HG02623 (cell line): Measurements from ENCODE around the gene ATM.
"Not testable (repeated sequence)": the region's sequence is repeated elsewhere in the genome, so short reads cannot be mapped to it uniquely, and the experiment has no call there.

ENCODE experiments used
- ATAC-seq: cut with Tn5 transposase; IDR thresholded peaks from one replicate; pipeline ENCODE4 v1.9.1; 2021; ENCODE audit warnings: moderate library complexity; ENCODE audit not compliant: unreplicated experiment

Gene ATM

DNA sequence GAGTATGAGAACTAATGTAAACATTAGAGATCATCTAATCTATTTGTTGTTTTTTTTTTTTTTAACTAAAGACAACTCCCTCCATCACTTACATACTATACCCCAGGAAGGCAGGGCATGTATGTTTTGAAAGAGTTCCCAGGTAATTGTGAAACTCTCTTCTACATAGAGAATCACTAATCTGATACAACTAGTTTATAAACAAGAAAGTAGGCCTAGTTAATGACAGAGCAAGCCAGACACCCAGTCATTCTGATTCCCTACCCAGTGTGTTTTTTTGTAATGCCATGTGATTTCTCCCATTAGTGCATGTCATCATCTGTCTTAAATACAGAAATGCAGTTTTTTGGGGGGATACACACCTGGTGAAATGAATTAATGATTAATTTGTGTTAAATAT is 123.6 kb downstream of the ATM start:
- ATAC-seq: no peak

DNA sequence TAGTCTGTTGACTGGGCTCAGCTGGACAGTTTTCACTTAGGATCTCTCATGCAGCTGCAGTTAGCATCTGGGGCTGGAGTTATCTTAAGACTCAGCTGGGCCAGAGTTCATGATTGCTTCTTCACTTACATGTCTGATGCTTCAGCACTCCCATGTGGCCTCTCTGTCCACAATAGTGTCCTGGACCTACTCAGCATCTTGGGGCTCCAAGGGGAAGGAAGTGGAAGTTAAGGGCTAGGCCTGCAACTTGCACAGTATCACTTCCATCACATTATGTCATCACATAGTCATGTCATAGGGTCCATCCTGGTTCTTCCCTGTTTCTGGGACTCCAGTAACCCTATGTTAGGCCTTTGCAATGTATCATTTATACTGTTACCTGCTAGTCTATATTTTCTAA is 128.6 kb downstream of the ATM start:
- ATAC-seq: no peak

DNA sequence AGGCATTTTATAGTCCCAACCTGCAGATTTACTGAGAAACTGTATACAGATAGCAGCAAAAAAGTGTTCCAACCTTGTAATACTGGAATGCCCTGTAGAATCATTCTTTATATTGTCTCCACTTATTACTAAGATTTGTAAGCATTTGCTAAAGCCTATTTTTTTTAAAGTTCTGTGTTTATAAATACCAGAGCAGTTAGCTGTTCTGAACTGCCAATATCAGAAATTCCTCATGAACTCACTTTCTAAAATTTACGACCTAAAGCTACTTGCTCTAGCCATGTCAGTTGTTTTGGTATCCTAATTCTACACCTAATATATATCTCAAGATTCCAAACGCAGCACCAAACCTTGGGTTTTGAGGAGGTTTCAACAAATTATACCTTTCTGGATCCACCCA is 141.3 kb downstream of the ATM start:
- ATAC-seq: no peak

DNA sequence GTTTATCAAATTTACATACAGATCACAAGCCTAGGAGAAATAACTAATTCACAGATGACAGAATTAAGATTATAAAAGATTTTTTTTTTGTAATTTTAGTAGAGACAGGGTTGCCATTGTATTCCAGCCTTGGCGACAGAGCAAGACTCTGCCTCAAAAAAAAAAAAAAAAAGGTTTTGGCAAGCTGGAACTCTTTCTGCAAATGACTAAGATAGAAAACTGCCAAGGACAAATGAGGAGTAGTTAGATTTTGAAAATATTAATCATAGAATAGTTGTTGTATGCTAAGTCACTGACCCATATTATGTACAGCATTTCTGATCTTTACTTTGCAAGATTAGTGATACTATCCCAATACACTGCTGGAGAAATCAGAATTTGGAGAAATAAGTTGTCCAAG is 145.3 kb downstream of the ATM start:
- ATAC-seq: no peak

DNA sequence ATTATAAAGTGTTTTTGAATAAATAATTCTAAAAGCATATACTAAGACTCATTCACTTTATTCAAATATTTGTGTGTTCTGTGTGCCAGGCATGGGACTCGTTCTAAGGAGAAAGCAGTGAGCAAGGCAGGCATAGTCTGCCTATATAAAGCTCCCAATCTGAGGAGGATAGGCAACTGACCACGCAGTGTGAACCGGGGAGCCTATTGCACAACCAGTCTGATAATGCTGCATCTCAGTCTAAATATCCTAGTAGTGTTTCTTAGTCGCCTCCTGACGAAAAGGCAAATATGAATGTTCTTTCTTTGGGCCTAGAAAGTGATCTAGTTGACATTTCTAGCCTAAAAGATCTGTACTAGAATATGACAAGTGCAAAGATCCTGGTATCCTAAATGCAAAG is 146.2 kb downstream of the ATM start:
- no peak for ATAC-seq

DNA sequence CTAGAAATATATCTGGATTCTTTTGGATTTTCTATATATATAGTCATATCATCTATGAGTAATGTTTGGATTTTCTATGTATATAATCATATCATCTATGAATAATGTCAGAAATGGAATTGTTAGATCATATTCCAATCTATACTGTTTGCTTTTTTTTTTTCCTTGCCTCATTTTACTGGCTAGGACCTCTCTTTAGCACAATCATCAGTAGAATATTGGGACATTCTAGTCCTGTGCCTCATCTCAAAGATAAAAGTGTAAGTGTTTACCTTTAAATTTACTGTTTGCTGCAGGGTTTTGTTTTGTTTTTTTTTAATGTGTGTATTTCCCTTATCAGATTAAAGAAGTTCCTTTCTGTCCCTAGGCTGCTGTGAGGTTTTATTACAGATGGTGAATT is 147.4 kb downstream of the ATM start:
- no peak for ATAC-seq

DNA sequence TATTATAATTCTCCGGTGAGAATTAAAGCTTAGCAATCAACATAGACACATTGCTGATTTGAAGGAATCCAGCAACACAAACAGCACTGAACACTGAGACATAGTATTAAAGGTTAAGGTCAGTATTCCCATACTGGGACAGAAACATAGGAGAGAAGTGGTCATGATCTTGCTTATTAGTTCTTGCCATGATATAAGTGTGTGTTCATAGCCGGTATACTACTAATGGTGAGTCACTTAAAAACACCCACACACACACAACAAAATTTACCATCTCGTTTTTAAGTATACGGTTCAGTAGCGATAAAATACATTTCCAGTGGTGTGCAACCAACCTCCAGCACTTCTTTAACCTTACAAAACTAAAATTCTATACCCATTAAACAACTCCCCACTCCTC is 148.1 kb downstream of the ATM start:
- ATAC-seq: no peak

DNA sequence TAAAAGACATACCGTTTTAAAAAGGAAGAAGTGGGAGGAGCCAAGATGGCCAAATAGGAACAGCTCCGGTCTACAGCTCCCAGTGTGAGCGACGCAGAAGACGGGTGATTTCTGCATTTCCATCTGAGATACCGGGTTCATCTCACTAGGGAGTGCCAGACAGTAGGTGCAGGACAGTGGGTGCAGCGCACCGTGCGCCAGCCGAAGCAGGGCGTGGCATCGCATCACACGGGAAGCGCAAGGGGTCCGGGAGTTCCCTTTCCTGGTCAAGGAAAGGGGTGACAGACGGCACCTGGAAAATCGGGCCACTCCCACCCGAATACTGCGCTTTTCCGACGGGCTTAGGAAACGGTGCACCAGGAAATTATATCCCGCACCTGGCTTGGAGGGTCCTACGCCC is 150.6 kb downstream of the ATM start:
- not testable (repeated sequence) for ATAC-seq

DNA sequence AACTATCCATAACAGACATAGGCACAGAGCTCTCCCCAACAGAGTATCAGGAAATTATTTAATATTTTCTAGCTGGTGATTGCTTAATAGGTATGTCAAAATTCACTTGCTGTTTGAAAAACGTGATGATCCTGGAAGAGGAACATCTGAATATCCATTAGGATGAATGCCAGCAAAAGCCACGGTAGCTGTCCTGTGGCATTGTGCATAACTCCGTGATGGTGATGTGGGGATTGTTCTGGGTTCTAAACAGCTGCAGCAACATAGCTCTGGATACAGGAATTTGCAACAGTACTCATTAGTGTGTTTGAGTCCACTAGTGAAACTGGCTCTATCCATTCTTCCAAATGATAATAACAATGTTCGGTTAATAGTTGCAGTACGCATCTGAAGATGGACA is 165.7 kb downstream of the ATM start:
- ATAC-seq: no peak

DNA sequence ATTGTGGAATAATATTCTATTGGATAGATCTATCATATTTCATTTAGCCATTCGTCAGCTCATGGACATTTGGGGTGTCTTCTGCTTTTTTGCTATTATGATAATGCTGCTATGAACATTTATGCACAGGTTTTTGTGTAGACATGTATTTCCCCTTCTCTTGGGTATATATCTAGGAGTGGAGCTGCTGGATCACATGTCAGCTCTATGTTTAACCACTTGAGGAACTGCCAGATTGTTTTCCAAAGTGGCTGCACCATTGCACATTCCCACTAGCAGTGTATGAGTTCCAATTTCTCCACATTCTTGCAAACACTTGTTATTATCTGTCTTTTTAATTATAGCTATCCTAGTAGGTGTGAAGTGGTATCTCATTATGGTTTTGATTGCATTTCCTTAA is 169.5 kb downstream of the ATM start:
- ATAC-seq: no peak

DNA sequence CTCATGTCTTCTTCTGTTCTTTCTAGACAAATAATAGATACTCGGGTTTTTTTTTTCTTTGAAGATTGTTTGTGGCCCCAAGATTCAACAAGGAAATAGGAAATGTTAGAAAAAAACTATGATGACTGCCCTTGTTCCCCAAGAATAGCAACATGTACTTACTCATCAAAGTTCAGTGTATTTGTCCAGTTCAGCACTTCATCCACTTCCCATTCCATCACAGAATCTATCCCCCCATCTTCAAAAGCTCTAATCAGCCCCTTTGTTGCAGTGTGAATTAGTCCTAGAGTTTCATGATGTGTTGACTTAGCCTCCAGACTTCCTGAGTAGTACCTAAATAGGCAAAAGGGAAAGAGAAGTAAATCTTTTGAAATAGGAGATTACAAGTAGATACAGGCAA is 170.2 kb downstream of the ATM start:
- ATAC-seq: no peak

DNA sequence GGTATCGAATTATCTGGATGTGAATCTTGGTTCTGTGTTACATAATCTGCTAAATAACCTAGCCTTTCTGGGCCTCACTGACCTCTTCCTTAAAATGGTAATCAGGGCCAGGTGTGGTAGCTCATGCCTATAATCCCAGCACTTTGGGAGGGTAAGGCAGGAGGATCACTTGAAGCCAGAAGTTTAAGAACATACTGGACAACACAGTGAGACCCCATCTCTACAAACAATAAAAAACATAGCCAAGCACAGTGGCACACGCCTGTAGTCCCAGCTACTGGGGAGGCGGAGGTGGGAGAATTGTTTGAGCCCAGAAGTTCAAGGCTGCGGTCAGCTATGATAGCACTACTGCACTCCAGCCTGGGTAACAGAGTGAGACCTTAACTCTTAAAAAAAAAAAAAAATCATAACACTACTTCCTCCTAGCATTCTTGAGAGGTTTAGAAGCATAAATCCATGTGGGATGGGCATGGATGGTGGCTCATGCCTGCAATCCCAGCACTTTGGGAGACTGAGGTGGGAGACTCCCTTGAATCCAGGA is 171.9 kb downstream of the ATM start:
- no peak for ATAC-seq

DNA sequence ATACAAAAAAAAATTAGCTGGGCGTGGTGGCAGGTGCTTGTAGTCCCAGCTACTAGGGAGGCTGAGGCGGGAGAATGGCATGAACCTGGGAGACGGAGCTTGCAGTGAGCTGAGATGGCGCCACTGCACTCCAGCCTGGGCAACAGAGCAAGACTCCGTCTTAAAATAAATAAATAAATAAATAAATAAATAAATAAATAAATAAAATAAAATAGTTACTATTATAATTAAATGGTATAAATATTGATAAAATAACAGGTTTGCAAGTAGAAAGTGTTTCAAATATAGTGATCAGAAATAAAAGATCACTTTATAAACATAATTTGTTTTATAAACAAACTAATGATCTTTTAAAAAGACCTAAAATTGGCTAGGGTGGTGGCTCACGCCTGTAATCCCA is 173.8 kb downstream of the ATM start:
- not testable (repeated sequence) for ATAC-seq

DNA sequence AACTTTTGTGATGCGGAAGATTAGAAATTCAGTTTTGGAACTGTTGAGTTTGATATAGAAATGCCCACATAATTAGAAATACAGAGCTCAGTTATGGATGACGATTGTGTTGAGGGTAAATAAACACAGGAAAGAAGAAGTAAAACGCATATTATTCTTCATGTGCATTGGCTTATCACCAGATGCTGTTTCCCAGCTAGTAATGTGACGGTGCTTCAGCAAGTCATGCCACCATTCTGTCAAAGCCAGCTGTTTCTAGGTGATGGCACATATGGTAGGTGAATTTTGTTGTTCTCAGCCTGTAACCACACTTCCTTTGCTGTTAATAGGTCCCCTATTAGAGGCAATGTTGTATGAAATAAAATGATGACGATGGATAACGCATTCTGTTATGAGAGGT is 175.6 kb downstream of the ATM start:
- no peak for ATAC-seq

DNA sequence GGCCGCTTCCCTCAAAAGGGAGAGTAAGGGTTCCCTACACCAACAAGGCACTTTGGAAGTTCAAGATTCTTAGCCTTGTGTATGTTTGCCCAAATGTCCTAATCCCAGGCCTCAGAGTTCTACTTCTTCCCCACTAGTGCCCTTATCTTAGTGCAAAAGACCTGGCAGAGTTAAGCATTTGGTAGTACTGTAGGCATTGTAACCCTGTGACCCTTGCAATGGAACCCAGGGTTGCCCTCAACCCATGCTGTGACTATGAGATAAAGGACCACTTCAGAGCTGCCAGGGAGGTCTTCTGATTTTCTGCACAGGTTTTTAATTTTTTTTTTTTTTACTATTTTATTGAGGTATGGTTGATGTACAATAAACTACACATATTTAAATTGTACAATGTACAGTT is 179.4 kb downstream of the ATM start:
- no peak for ATAC-seq

DNA sequence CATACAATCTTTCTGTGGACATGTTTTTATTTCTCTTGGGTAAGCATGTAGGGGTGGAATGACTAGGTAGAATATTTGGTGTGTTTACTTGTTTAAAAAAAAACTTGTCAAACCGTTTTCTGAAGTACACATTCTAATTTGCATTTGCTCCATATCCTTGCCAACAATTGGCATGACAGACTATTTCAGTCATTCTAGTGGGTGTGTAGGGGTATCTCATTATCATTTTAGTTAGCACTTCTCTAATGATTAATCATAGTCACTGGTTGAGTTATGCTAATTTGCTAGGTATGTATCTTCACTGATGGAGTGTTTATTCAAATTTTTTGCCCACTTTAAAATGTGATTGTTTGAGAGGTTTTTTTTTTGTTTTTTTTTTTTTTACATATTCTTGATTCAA is 180.2 kb downstream of the ATM start:
- no peak for ATAC-seq

DNA sequence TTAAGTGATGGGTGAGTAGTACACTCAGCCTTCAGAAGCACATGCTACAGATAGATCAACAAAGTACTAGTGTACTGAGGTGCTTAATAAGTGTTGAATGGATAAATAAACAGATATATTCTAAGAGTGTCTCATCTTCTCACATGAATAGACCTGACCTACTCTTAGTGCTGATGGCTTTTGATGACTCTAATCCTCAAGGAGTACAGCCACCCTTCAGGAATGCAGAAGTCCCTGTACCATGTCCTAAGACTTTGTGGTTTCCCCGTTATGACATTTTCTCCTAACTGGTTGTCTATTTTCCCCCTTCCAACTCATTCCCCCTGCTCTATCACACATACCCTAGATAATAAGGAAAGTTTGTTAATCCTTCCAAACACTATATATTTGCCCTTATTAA is 182.8 kb downstream of the ATM start:
- no peak for ATAC-seq

DNA sequence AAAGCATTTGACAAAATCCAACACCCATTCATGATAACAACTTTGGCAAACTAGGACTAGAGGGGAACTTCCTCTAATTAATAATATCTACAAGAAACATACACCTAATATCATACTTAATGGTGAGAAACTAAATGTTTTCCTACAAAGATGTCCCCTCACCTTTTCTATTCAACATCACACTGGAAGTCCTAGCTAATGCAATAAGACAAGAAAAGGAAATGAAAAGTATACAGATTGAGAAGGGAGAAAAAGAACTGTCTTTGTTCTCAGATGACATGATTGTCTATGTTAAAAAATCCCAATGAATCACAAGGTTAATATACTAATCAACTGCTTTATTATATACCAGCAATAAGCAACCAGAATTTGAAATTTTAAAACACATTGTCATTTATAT is 192.1 kb downstream of the ATM start:
- no peak for ATAC-seq

DNA sequence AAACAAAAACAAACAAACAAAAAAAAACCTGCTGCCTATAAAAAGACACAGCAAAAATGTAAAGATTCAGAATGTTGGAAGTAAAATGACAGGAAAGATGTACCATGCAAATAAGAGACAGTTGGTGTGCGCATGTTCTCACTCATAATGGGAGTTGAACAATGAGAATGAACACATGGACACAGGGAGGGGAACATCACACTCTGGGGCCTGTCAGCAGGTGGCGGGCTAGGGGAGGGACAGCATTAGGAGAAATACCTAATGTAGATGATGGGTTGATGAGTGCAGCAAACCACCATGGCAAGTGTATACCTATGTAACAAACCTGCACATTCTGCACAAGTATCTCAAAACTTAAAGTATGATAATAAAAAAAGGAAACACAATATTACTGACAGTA is 194.7 kb downstream of the ATM start:
- ATAC-seq: not testable (repeated sequence)
